HFFc6 (cell line): Measurements from ENCODE around the gene SPTB. TPM values are rescaled to one million over a fixed set of nuclear protein-coding genes. Genes with fewer than 3 reads are reported as not detected.

ENCODE experiments used
- DNase-seq: peaks from one replicate; pipeline ENCODE4 v3.0.0-alpha.2; 2018
- H3K27ac Mint-ChIP-seq: 2 replicates; pipeline ENCODE4 v1.8.0; 2020; ENCODE audit warnings: mild to moderate bottlenecking, mixed read lengths
- H3K27me3 Mint-ChIP-seq: 2 replicates; pipeline ENCODE4 v1.8.0; 2021; ENCODE audit warnings: mild to moderate bottlenecking, moderate library complexity, mixed read lengths; ENCODE audit not compliant: insufficient read depth
- H3K36me3 Mint-ChIP-seq: 2 replicates; pipeline ENCODE4 v1.8.0; 2021; ENCODE audit warnings: low read depth, mixed read lengths
- H3K4me1 Mint-ChIP-seq: 2 replicates; pipeline ENCODE4 v1.8.0; 2020; ENCODE audit warnings: low read depth, mixed read lengths
- H3K4me3 Mint-ChIP-seq: 2 replicates; pipeline ENCODE4 v1.8.0; 2020; ENCODE audit warnings: mild to moderate bottlenecking, moderate library complexity, mixed read lengths
- H3K9me3 Mint-ChIP-seq: 2 replicates; pipeline ENCODE4 v1.8.0; 2020; ENCODE audit warnings: mild to moderate bottlenecking, mixed read lengths
- total RNA-seq, 6 experiments: library from RNA; stranded (reverse); fragmentation: NEBNext Ultra II Directional; extraction: Animal tissue kit (Norgen Biotek cat#: 25700); gene quantifications; 2 replicates in 1 of 6; 3 replicates in 5 of 6; pipeline ENCODE4 v1.2.3, GENCODE V29; 2021
- TF ChIP-seq, protein P1 (sequence below): fragments of 200-600 bp; sonication (generic); IDR thresholded peaks from 2 replicates; pipeline ENCODE4 v1.5.0; 2021; ENCODE audit warnings: antibody characterized with exemption, mild to moderate bottlenecking

The SPTB gene
- total RNA-seq, 6 experiments from 2014 or later: 0.58 to 1.1 (median 0.72) TPM

DNA sequence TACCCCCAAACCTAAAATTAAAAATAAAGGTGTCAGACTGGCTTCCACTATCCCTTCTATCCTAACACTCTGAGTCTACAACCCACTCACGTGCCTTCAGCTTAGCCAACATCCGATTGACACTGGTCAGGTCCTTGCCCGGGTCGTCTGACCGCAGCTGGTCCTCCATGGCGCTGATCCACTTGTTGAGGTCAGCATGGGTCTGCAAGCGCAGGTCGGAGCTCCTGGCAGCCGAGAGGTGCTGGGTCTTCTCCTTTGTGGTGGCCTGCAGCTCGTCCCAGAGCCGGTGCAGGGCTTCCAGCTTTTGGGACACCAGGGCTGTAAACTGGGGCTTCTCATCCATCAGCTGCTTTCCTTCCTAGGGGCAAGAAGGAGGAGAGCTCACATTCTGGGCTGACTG lies 97.5 kb downstream of the SPTB start:
- no peaks in the 10 kb centered on the region for H3K9me3 Mint-ChIP-seq
- no peak overlapping the region for H3K4me3 Mint-ChIP-seq
- no peak overlapping the region for H3K27ac Mint-ChIP-seq
- no peak for DNase-seq
- no peaks in the 10 kb centered on the region; the same call in 1 of the 2 replicates for H3K36me3 Mint-ChIP-seq
- H3K4me1 Mint-ChIP-seq: peaks cover 11% of the 10 kb centered on the region; the same call in 1 of the 2 replicates
- H3K27me3 Mint-ChIP-seq: no peaks in the 10 kb centered on the region; the same call in none of the 2 replicates
- TF ChIP-seq, protein P1, sequence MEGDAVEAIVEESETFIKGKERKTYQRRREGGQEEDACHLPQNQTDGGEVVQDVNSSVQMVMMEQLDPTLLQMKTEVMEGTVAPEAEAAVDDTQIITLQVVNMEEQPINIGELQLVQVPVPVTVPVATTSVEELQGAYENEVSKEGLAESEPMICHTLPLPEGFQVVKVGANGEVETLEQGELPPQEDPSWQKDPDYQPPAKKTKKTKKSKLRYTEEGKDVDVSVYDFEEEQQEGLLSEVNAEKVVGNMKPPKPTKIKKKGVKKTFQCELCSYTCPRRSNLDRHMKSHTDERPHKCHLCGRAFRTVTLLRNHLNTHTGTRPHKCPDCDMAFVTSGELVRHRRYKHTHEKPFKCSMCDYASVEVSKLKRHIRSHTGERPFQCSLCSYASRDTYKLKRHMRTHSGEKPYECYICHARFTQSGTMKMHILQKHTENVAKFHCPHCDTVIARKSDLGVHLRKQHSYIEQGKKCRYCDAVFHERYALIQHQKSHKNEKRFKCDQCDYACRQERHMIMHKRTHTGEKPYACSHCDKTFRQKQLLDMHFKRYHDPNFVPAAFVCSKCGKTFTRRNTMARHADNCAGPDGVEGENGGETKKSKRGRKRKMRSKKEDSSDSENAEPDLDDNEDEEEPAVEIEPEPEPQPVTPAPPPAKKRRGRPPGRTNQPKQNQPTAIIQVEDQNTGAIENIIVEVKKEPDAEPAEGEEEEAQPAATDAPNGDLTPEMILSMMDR: no peak

DNA sequence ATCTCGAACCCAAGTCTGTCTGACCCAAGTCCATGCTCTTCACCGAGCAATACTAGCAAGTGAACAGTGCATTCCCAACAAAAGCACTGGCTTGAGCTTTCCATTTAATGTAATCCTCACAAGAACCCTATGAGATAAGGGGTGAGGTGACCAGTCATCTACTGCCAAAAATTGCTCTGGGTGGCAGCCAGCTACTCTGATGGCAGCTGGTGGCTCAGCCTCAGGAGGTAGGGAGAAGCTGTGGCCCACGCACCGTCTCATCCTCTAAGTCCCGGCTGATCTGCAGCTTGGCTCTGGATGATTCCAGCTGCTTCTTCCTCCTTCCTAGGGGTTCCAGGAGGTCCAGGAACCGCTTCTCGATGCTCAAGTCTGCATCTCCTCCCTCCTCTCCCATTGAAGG lies 100.2 kb downstream of the SPTB start:
- Mint-ChIP-seq H3K36me3 (no peaks in the 10 kb centered on the region; the same call in 1 of the 2 replicates), H3K27me3 (peaks cover 2% of the 10 kb centered on the region), H3K27ac (no peak overlapping the region), H3K9me3 (no peaks in the 10 kb centered on the region), H3K4me3 (no peak overlapping the region), H3K4me1 (no peaks in the 10 kb centered on the region)
- DNase-seq: no peak
- TF ChIP-seq, protein P1: no peak

DNA sequence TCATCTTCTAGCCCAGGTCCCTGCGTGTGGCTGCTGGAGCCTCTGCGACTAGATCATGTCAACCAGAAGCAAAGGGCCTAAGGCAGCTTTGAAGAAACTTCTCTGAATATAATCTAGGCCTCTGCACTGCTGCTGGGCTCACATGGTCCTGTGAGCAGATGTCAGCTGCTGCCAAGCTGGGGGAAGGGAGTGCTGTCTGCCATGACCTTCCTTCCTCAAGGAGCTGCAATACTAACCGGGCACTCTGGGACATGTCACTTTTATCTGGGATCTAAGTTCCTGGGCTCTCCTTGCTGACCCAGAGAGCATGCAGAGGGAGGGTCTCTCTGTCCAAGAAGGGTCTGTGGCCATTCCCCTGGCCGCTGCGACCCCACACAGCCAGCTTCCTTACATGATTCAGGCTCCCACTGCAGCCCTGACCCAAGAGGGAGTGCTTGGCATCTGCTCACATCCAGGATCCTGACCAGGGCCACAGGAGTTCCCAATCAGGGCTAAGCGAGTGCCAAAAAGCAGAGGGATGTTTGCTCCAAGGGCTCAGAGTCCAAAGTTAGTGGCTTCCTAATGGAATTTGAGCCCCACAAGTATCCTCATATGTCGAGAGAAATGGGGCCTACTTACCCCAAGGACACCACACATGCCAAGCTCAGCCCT lies 101.5 kb downstream of the SPTB start:
- H3K27ac Mint-ChIP-seq: no peak overlapping the region
- no peaks in the 10 kb centered on the region for H3K36me3 Mint-ChIP-seq
- no peak for DNase-seq
- no peak overlapping the region for H3K4me3 Mint-ChIP-seq
- no peaks in the 10 kb centered on the region for H3K9me3 Mint-ChIP-seq
- H3K4me1 Mint-ChIP-seq: no peaks in the 10 kb centered on the region
- TF ChIP-seq, protein P1: no peak
- peaks cover 2% of the 10 kb centered on the region for H3K27me3 Mint-ChIP-seq

DNA sequence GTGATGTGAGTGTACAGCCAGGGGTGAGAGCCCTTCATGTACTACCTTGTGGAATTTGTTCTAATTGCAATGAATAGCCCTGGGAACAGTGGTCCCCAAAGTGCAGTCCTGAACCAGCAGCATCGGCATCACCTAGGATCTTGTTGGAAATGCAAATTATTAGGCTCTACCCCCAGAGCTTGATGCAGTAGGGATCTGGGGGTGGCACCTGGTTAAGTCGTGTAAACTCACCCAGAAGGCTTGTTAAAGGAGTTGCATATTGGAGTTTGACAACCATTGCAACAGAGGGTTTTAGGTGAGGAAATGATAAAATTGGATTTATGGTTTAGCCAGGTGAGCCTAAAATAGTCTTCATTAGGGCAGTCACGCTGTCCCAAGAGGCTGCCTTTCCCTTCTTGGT lies 102.2 kb downstream of the SPTB start:
- no peak overlapping the region for H3K4me3 Mint-ChIP-seq
- H3K9me3 Mint-ChIP-seq: no peaks in the 10 kb centered on the region
- H3K36me3 Mint-ChIP-seq: no peaks in the 10 kb centered on the region
- H3K4me1 Mint-ChIP-seq: no peaks in the 10 kb centered on the region
- DNase-seq: no peak
- no peak overlapping the region for H3K27ac Mint-ChIP-seq
- TF ChIP-seq, protein P1: no peak
- peaks cover 2% of the 10 kb centered on the region for H3K27me3 Mint-ChIP-seq

DNA sequence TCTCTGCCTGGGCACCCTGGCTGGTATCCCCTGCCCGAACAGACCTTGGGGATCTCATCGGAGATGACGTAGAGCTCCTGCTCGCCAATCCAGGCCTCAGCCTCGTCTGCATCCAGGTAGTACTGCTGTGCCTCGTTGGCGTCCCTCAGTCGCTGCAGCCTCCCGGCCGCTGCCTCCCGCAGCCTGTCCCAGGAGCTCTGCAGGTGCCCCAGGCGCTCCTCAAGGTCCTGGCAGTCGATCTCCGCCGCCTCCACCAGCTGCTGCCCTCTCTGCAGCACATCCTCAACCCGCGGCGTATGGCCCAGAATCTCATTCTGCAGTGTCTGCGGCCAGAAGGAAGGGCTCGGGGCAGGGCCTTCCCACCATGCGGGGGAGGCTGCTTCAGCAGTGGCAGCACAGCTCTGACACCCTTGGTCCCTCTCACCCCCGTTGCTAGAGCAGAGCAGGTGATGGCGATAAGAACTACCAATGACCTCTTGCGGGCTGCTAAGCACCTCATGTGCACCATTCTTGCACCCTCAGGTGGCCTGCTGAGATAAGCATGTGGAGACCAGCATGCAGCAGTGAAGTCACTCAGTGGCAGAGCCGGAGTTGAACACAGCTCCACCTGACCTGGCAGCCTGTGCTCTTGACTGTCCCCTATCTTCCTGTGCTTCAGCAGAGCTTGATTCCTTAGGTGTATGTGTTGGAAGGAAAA lies 104.5 kb downstream of the SPTB start:
- Mint-ChIP-seq H3K36me3 (no peaks in the 10 kb centered on the region), H3K4me3 (no peak overlapping the region), H3K27me3 (peaks cover 2% of the 10 kb centered on the region), H3K9me3 (no peaks in the 10 kb centered on the region), H3K27ac (no peak overlapping the region), H3K4me1 (no peaks in the 10 kb centered on the region)
- no peak for DNase-seq
- TF ChIP-seq, protein P1: no peak; the same call in 1 of the 2 replicates
